ENCODE results near the gene TTC13.

GRCh38 chr1:230894664-230895063 is 84.0 kb downstream of the TTC13 start:
- TF ChIP-seq CTCF (IDR thresholded peaks at IDR 0.05) (no peak), EZH2phosphoT487 (IDR thresholded peaks at IDR 0.05) (no peak), EZH2 (IDR thresholded peaks at IDR 0.05) (no peak)
